Heart left ventricle (tissue), 16 donors: ENCODE data around the gene PCAT7. TPM values are rescaled to one million over a fixed set of nuclear protein-coding genes. Genes with fewer than 3 reads are reported as not detected.
"Not testable (repeated sequence)": the region's sequence is repeated elsewhere in the genome, so short reads cannot be mapped to it uniquely, and the experiment has no call there.

Experiments used
- ATAC-seq, 4 donors: fragments of 200-7000 bp; cut with Tn5 transposase; one replicate each; pipeline ENCODE4 v1.9.1; 2020 to 2022; ENCODE audit warnings: moderate library complexity in 4 of 4, mild to moderate bottlenecking in 3 of 4, moderate number of reproducible peaks in 1 of 4
- DNase-seq, 5 donors: peaks; one replicate each; pipeline ENCODE4 v3.0.0-alpha.2; 2020
- H3K27ac ChIP-seq, 12 donors: fragments of 200-600 bp; sonication (generic) in 4 of 12; one replicate each; pipeline versions ENCODE4 v1.5.0 to v1.8.0; 2016 to 2022; ENCODE audit warnings: mild to moderate bottlenecking in 2 of 12
- H3K27me3 ChIP-seq, 9 donors: fragments of 200-600 bp; sonication (generic) in 2 of 9; one replicate each; pipeline versions ENCODE4 v1.5.1 to v1.8.0; 2016 to 2022; ENCODE audit warnings: mild to moderate bottlenecking in 3 of 9
- H3K36me3 ChIP-seq, 9 donors: fragments of 200-600 bp; sonication (generic) in 2 of 9; one replicate each; pipeline versions ENCODE4 v1.5.0 to v1.8.0; 2018 to 2022; ENCODE audit warnings: mild to moderate bottlenecking in 2 of 9
- H3K4me1 ChIP-seq, 12 donors: fragments of 200-600 bp; sonication (generic) in 4 of 12; one replicate each; pipeline versions ENCODE4 v1.5.0 to v1.8.0; 2016 to 2022; ENCODE audit warnings: mild to moderate bottlenecking in 3 of 12
- H3K4me3 ChIP-seq, 12 donors: fragments of 200-600 bp; sonication (generic) in 4 of 12; one replicate each; pipeline versions ENCODE4 v1.5.0 to v1.8.0; 2017 to 2022; ENCODE audit warnings: mild to moderate bottlenecking in 9 of 12, moderate library complexity in 4 of 12
- H3K9me3 ChIP-seq, 12 donors: fragments of 200-600 bp; sonication (generic) in 4 of 12; one replicate each; pipeline versions ENCODE4 v1.5.0 to v1.8.0; 2016 to 2022; ENCODE audit warnings: mild to moderate bottlenecking in 1 of 12
- POLR2A ChIP-seq, 2 donors: fragments of 450-650 bp; IDR thresholded peaks; one replicate each; pipeline ENCODE4 v1.6.1; 2017; ENCODE audit warnings: antibody characterized with exemption in 2 of 2, mild to moderate bottlenecking in 2 of 2, moderate library complexity in 2 of 2
- WGBS, 4 donors: extraction: QIAGEN DNeasy Blood & Tissue Kit in 2 of 4; methylation state at CpG; one replicate each; pipeline versions ENCODE4 v1.1.5 to v1.1.7; 2013 to 2018; 5-methylcytosine and 5-hydroxymethylcytosine counted together
- intact Hi-C, 10 donors: fragments of 100-400 bp; cut with DNase I; formaldehyde crosslinking; loops; one replicate each; pipeline versions ENCODE4 v1.11.1 to v1.14.2; 2022
- polyA plus RNA-seq, 2 donors: library from polyadenylated mRNA; stranded (reverse); fragments of 200-250 nt; gene quantifications; one replicate each; pipeline ENCODE4 v1.2.3, GENCODE V29; 2013
- total RNA-seq, 9 donors: library from RNA; depleted of rRNA in 2 of 9; stranded (reverse); fragments of >200 nt in 2 of 9; fragmentation: NEBNext Ultra II Directional in 3 of 9; extraction: Animal tissue kit (Norgen Biotek cat#: 25700) in 3 of 9; gene quantifications; one replicate each; pipeline versions ENCODE4 v1.1.0 to v1.2.4, GENCODE V29; 2016 to 2023
- TF ChIP-seq, protein P1 (sequence below), 12 donors: fragments of 200-600 bp; sonication (generic) in 4 of 12; IDR thresholded peaks; one replicate each; pipeline versions ENCODE4 v1.5.0 to v1.8.0; 2018 to 2022; ENCODE audit warnings: antibody characterized with exemption in 12 of 12, mild to moderate bottlenecking in 5 of 12
- donor health status: ischemic (EF 13 %, LVEDD 7.1; RV severe dilation, severe dysfunction).
- donor health status: healthy with polysubstance abuse.
- donor health status: DM: no; HTN: yes; CAD: no.
- donor health status: DM: no; HTN: no; CAD: no.
- donor health status: ischemic (EF 25% LVEDD 6.9; RV normal size, moderate dysfunction).
- donor health status: ischemic (EF 25% LVEDD 5.7; RV mildly dilated, moderate dysfunction).
- donor health status: healthy.
- donor health status: DM: yes; HTN: yes; CAD: no.
- donor health status: ischemic (EF 35%, LVEDD 5.7; RV mildly dilated, moderate dysfunction).
- donor health status: nonischemic (EF 11% LVEDD 7.7; RV severe dilation, severe dysfunction).
- donor health status: DM: yes; HTN: yes; CAD: no.
- donor health status: PGD.
- donor health status: ischemic (EF 29% LVEDD 5.4; RV normal size, mild dysfunction).
- donor health status: nonischemic (EF 23%, LVEDD 6.1; RV moderate dilation, normal function).

Gene PCAT7
- total and polyA plus RNA-seq, 11 donors, result not detected

DNA sequence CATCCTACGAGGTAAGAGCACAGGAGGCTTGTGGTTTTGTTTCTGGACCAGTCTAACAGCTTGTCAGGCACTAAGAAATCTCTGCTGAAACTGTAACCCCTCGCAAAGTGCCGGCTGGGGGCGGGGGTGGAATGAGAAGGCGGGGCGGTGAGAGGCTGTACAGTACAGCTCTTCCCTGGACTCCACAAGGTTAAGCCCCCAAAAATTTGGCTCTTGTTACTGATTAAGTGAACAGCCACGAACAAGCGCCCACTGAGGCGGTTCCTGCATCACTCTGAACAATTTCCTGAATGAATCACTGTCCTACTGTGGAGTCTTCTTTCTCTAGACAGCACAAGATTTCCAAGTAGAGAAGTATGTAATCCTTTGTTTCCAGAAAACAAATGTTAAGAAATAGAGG lies 31.9 kb downstream of the PCAT7 start:
- WGBS, 4 donors, result 47 to 63% (median 61%) methylated on average over 9 of the region's 9 CpGs
- Histone ChIP-seq H3K36me3 (no peaks in the 10 kb centered on the region), H3K9me3 (no peaks in the 10 kb centered on the region), H3K4me3 (peak overlapping the region in 1 of 12 donors; percentile 20), H3K27me3 (peaks cover 0 to 14% (median 0%) of the 10 kb centered on the region in 9 donors), H3K27ac (no peak overlapping the region), H3K4me1 (no peaks in the 10 kb centered on the region)
- TF ChIP-seq, protein P1, sequence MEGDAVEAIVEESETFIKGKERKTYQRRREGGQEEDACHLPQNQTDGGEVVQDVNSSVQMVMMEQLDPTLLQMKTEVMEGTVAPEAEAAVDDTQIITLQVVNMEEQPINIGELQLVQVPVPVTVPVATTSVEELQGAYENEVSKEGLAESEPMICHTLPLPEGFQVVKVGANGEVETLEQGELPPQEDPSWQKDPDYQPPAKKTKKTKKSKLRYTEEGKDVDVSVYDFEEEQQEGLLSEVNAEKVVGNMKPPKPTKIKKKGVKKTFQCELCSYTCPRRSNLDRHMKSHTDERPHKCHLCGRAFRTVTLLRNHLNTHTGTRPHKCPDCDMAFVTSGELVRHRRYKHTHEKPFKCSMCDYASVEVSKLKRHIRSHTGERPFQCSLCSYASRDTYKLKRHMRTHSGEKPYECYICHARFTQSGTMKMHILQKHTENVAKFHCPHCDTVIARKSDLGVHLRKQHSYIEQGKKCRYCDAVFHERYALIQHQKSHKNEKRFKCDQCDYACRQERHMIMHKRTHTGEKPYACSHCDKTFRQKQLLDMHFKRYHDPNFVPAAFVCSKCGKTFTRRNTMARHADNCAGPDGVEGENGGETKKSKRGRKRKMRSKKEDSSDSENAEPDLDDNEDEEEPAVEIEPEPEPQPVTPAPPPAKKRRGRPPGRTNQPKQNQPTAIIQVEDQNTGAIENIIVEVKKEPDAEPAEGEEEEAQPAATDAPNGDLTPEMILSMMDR (IDR thresholded peaks at IDR 0.05), result no peak
- TF ChIP-seq POLR2A (IDR thresholded peaks at IDR 0.05), result no peak
- intact Hi-C loops, result loop anchor here in 1 of 10 donors (10.0 kb wide), 1 partner anchor 62 kb away; no protein-coding TSS in a partner anchor
- ATAC-seq (no peak), DNase-seq (no peak)

GRCh38 chr9:94588681-94589080 lies 33.8 kb downstream of the PCAT7 start:
- Histone ChIP-seq H3K4me3 (no peak overlapping the region), H3K27ac (no peak overlapping the region), H3K4me1 (no peaks in the 10 kb centered on the region), H3K9me3 (no peaks in the 10 kb centered on the region), H3K36me3 (no peaks in the 10 kb centered on the region), H3K27me3 (peaks cover 0 to 14% (median 0%) of the 10 kb centered on the region in 9 donors)
- DNase-seq (no peak), ATAC-seq (no peak)
- no peak for TF ChIP-seq POLR2A (IDR thresholded peaks at IDR 0.05)
- TF ChIP-seq, protein P1 (IDR thresholded peaks at IDR 0.05), result no peak
- 81 to 92% (median 87%) methylated on average over 8 to 9 of the region's 9 CpGs for WGBS, 4 donors
- intact Hi-C loops, result loop anchor here in 1 of 10 donors (10.0 kb wide), 1 partner anchor 64 kb away; no protein-coding TSS in a partner anchor

DNA sequence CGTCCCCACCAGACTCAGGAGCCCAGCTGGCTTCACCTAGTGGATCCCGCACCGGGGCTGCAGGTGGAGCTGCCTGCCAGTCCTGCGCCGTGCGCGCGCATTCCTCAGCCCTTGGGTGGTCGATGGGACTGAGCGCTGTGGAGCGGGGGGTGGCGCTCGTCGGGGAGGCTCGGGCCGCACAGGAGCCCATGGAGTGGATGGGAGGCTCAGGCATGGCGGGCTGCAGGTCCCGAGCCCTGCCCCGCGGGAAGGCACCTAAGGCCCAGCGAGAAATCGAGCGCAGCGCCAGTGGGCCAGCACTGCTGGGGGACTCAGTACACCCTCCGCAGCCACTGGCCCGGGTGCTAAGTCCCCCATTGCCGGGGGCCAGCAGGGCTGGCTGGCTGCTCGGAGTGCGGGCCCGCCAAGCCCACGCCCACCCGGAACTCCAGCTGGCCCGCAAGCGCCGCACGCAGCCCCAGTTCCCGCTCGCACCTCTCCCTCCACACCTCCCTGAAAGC lies 36.2 kb downstream of the PCAT7 start:
- H3K27ac ChIP-seq, DNase-seq, H3K36me3 ChIP-seq, H3K9me3 ChIP-seq, intact Hi-C loops, H3K4me1 ChIP-seq, H3K4me3 ChIP-seq, ATAC-seq: not testable (repeated sequence)
- 69 to 97% (median 88%) methylated on average over 13 to 37 of the region's 38 CpGs for WGBS, 4 donors
- H3K27me3 ChIP-seq, result peaks cover 0 to 17% (median 0%) of the 10 kb centered on the region in 9 donors

GRCh38 chr9:94591876-94592275 lies 37.0 kb downstream of the PCAT7 start:
- intact Hi-C loops, result no loop called here
- no peaks in the 10 kb centered on the region for H3K36me3 ChIP-seq
- DNase-seq (no peak), ATAC-seq (no peak)
- no peak overlapping the region for H3K4me3 ChIP-seq
- no peak for TF ChIP-seq POLR2A (IDR thresholded peaks at IDR 0.05)
- TF ChIP-seq, protein P1 (IDR thresholded peaks at IDR 0.05), result no peak
- no peak overlapping the region for H3K27ac ChIP-seq
- WGBS, 4 donors, result 66 to 82% (median 77%) methylated on average over 8 of the region's 8 CpGs
- H3K27me3 ChIP-seq, result peaks cover 0 to 23% (median 0%) of the 10 kb centered on the region in 9 donors
- no peaks in the 10 kb centered on the region for H3K4me1 ChIP-seq
- no peaks in the 10 kb centered on the region for H3K9me3 ChIP-seq

DNA sequence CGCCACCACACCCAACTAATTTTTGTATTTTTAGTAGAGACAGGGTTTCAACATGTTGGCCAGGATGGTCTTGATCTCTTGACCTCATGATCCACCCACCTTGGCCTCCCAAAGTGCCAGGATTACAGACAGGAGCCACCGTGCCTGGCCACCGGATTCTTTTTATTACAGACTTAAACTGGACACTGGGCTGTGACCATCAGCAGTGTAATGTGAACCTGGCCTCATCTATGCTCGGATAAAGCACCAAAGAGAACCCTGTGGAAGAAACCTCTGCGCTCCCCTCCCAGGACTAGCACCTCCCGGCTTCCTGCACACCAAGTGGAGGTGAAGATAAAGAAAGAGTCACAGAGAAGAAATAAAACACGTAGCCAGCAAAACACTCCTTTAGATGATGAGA lies 37.8 kb downstream of the PCAT7 start:
- H3K4me1 ChIP-seq, H3K4me3 ChIP-seq, H3K36me3 ChIP-seq, ATAC-seq, H3K9me3 ChIP-seq, H3K27ac ChIP-seq, intact Hi-C loops, DNase-seq: not testable (repeated sequence)
- 60 to 84% (median 71%) methylated on average over 7 of the region's 7 CpGs for WGBS, 4 donors
- H3K27me3 ChIP-seq, result peaks cover 0 to 23% (median 0%) of the 10 kb centered on the region in 9 donors
